GM12875 (cell line): Measurements from ENCODE around the gene PDE4DIP.
"Not testable (repeated sequence)": the region's sequence is repeated elsewhere in the genome, so short reads cannot be mapped to it uniquely, and the experiment has no call there.

Experiments used
- H3K4me3 ChIP-seq: one replicate; pipeline ENCODE4 v1.5.1; 2011; ENCODE audit warnings: low read depth, low read length, control low read depth

The PDE4DIP gene

GRCh38 chr1:148918836-148919447 lies 74.7 kb downstream of the PDE4DIP start:
- H3K4me3 ChIP-seq, result not testable (repeated sequence)

- H3K4me3 ChIP-seq, result not testable (repeated sequence)
Observed at GRCh38 chr1:148921047-148921446, 76.8 kb downstream of the PDE4DIP start.

- H3K4me3 ChIP-seq, result not testable (repeated sequence)
Observed at GRCh38 chr1:148923798-148924197, 79.6 kb downstream of the PDE4DIP start.

GRCh38 chr1:148927645-148928044 lies 83.4 kb downstream of the PDE4DIP start:
- H3K4me3 ChIP-seq, result not testable (repeated sequence)

GRCh38 chr1:148929253-148929652 lies 85.0 kb downstream of the PDE4DIP start:
- H3K4me3 ChIP-seq, result not testable (repeated sequence)

- H3K4me3 ChIP-seq, result not testable (repeated sequence)
Observed at GRCh38 chr1:148935381-148936002, 91.3 kb downstream of the PDE4DIP start.

GRCh38 chr1:148942906-148943305 lies 98.7 kb downstream of the PDE4DIP start:
- H3K4me3 ChIP-seq, result not testable (repeated sequence)

- not testable (repeated sequence) for H3K4me3 ChIP-seq
Observed at GRCh38 chr1:148945130-148945529, 100.9 kb downstream of the PDE4DIP start.

- not testable (repeated sequence) for H3K4me3 ChIP-seq
Observed at GRCh38 chr1:148948768-148949167, 104.5 kb downstream of the PDE4DIP start.

GRCh38 chr1:148951336-148952227 lies 107.4 kb downstream of the PDE4DIP start:
- H3K4me3 ChIP-seq, result peak overlapping the region; percentile 56

- H3K4me3 ChIP-seq, result peak overlapping the region; percentile 59
Observed at GRCh38 chr1:148952253-148952937, 108.2 kb downstream of the PDE4DIP start.

- peak overlapping the region; percentile 59 for H3K4me3 ChIP-seq
Observed at GRCh38 chr1:148952938-148953616, 108.8 kb downstream of the PDE4DIP start.

GRCh38 chr1:148953730-148954129 lies 109.5 kb downstream of the PDE4DIP start:
- H3K4me3 ChIP-seq, result not testable (repeated sequence)

- H3K4me3 ChIP-seq, result not testable (repeated sequence)
Observed at GRCh38 chr1:148958343-148958742, 114.1 kb downstream of the PDE4DIP start.

GRCh38 chr1:148960212-148961000 lies 116.2 kb downstream of the PDE4DIP start:
- not testable (repeated sequence) for H3K4me3 ChIP-seq

GRCh38 chr1:148962127-148962857 lies 118.1 kb downstream of the PDE4DIP start:
- H3K4me3 ChIP-seq, result not testable (repeated sequence)

GRCh38 chr1:148966084-148966483 lies 121.9 kb downstream of the PDE4DIP start:
- H3K4me3 ChIP-seq, result not testable (repeated sequence)

GRCh38 chr1:148967580-148967979 lies 123.4 kb downstream of the PDE4DIP start:
- H3K4me3 ChIP-seq, result not testable (repeated sequence)

- not testable (repeated sequence) for H3K4me3 ChIP-seq
Observed at GRCh38 chr1:148968682-148969081, 124.5 kb downstream of the PDE4DIP start.
